Left forelimb (tissue), 1 donor: ENCODE measurements around the gene PSMC3IP.
A peak's percentile ranks its signal among the peaks of the same experiment; 100 is the strongest.

Experiments used
- DNase-seq: peaks from one replicate; pipeline ENCODE4 v3.0.0-alpha.2; 2018; ENCODE audit warnings: low spot score

The PSMC3IP gene

DNA sequence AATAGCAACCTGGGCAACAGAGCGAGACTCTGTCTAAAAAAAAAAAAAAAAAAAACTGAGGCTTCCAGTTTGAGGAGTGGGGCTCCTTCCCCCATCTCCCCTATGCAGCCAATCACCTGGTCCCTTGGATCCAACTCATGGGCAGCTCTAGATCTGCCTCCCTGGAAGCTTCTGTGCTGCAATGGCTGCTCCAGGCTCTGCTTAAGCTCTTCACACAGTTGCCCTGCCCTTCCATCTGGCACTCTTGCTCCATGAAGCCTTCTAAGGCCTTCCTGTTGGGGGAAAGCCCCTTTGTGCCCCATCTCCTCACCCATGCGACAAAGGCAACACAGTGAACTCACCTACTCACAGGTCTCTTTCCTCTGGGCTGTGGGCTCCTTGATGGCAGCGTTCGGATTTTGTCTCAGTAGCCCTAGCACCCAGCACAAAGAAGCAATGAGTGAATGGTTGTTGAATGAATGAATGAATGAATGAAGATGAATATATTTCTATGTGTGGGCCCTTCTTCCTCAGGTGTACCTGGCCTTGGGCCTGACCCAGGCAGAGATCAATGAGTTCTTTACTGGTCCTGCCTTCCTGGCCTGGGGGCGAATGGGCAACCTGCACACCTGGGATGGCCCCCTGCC, 39.6 kb downstream of the PSMC3IP start:
- DNase-seq = no peak

DNA sequence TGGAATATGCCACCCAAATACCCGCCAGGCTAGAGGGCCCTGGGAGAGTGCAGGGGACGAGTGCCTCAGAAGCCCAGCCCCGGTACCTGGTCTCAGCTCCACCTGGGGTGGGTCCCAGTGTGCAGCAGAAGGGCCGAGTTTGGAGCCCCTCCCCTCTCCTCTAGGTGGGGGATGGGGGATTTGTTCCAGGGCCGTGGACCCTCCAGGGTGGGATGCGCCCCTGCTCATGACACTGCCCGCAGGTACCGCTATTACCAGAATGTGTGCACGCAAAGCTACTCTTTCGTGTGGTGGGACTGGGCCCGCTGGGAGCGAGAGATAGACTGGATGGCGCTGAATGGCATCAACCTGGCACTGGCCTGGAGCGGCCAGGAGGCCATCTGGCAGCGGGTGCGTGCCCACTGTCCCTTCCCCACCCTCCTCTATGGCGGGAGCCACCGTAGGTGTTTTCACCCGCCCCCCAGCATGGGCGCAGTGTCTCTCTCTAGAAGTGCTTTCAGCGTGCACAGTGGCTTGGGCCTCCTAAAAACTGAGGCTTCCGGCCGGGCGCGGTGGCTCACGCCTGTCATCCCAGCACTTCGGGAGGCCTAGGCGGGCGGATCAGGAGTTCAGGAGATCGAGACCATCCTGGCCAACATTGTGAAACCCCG, 40.2 kb downstream of the PSMC3IP start:
- no peak for DNase-seq

DNA sequence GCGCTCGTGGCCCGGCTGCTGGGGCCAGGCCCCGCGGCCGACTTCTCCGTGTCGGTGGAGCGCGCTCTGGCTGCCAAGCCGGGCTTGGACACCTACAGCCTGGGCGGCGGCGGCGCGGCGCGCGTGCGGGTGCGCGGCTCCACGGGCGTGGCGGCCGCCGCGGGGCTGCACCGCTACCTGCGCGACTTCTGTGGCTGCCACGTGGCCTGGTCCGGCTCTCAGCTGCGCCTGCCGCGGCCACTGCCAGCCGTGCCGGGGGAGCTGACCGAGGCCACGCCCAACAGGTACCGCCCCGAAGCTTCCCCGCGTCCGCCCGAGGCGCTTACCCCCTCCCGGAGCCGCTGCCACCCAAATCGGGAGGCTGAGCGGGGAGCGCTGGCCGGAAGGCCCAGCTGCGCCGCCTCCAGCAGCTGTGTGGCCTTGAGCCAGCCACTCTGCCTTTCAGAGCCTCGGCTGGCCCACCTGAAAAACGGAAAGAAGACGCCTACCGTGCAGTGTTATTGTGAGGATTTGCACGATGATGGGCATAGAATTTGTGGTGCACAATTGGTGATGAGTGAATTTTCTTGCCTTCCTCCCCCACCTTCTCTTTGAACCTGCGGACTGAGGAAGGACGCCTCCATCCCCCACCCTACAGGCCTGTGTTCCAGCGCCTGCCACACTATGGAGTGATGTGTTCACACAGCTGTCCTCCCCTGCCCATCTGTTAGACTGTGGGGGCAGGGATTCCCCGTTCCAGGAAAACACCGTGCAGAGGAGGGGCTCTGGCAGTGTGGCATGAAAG, 41.0 kb downstream of the PSMC3IP start:
- DNase-seq = peak; percentile 87

DNA sequence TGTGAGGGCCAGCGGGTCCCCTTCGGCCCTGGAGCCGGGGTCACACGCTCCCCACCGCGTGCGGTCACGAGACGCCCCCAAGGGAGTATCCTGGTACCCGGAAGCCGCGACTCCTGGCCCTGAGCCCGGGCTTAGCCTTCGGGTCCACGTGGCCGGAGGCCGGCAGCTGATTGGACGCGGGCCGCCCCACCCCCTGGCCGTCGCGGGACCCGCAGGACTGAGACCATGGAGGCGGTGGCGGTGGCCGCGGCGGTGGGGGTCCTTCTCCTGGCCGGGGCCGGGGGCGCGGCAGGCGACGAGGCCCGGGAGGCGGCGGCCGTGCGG, 41.5 kb downstream of the PSMC3IP start, which contains the start of gene NAGLU:
NAGLU (plus strand) TSS at position 194 of the 324 bp plus-strand sequence; CDS start at position 226, 32 bp downstream.
- peak; percentile 97 for DNase-seq

DNA sequence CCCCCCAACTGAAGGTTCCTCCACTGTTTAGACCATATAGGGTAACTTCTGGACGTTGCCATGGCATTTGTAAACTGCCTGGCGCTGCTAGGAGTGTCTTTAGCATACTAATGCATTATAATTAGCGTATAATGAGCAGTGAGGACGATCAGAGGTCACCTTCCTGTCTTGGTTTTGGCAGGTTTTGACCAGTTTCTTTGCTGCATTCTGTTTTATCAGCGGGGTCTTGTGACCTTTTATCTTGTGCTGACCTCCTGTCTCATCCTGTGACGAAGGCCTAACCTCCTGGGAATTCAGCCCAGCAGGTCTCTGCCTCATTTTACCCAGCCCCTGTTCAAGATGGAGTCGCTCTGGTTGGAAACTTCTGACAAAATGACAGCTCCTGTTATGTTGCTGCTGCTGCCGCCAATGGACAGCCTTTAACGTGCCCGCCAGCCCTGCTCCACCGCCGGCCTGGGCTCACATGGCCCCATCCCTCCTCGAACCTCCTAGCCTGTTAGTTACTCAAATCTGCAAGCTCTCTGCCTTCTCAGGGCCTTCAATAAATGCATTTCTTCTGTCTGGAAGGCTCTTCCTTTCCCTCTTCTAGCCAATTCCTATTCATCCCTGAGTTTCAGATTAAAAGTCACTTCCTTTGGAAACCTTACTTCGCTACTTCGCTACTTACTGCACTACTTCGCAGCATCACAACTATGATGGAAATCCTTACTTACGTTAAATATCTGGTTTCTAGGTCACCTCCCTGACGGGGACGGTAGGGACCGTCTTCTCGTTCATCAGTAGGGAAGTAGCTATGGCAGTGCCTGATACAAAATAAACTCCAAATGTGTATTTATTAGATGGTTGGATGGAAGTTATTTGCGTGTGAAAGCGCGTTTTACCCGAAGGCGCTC, 42.1 kb downstream of the PSMC3IP start:
- DNase-seq = no peak

DNA sequence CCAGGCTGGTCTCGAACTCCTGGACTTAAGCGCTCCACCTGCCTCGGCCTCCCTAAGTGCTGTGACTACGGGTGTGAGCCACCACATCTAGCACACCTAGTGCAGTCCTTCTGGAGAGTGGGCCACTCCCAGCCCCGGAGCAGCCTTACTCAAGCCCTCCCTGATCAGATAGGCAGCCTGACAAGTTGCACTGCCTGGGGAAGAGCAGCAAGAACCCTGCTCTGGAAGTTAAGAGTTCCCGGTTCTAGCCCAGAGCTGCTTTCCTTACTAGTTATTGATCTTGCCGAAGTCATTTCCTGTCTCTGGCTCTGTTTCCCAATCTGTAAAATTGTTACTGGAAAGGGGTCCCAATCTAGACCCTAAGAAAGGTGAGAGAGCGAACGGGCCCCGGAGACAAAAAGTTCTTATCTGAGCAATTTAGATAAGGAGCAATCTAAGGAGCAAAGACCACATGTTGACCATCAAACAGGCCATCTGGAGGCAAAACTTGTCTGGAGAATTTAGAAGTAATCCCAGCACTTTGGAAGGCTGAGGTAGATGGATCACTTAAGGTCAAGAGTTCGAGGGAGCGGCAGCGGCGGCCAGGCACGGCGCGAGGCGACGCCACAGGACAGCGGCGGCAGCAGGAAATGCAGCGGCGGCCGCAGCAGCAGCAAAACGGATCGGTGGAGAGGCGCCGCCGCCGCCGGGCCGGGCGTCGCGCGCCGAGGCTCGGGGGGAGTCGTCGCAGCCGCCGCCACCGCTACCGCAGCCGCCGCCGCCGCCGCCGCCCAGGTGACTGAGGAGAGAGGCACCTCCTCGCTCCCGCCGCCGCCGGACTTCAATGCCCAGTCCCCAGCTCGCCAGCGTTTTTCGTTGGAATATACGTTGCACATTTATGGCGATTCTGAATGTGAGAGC, 45.8 kb downstream of the PSMC3IP start:
- no peak for DNase-seq

DNA sequence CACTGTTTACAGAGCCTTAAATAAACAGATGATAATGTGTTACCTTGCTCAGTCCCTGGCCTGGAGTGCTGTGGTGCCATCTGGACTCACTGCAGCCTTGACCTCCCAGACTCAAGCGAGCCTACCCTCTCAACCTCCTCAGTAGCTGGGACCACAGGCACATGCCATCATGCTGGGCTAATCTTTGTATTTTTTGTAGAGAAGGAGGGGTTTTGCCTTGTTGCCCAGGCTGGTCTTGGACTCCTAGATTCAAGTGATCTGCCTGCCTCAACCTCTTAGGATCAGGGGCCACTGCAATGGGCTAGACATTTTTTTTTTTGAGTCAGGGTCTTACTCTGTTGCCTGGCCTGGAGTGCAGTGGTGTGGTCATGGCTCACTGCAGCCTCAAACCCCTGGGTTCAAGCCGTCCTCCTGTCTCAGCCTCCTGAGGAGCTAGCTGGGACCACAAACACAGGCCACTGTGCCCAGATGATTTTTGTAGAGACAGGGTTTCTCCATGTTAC, 46.5 kb downstream of the PSMC3IP start:
- DNase-seq = no peak

DNA sequence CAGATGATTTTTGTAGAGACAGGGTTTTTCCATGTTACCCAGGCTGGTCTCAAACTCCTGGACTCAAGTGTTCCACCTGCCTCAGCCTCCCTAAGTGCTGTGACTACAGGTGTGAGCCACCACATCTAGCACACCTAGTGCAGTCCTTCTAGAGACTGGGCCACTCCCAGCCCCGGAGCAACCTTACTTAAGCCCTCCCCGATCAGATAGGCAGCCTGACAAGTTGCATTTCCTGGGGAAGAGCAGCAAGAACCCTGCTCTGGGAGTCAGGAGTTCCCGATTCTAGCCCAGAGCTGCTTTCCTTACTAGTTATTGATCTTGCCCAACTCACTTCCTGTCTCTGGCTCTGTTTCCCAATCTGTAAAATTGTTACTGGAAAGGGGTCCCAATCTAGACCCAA, 48.5 kb downstream of the PSMC3IP start:
- no peak for DNase-seq

DNA sequence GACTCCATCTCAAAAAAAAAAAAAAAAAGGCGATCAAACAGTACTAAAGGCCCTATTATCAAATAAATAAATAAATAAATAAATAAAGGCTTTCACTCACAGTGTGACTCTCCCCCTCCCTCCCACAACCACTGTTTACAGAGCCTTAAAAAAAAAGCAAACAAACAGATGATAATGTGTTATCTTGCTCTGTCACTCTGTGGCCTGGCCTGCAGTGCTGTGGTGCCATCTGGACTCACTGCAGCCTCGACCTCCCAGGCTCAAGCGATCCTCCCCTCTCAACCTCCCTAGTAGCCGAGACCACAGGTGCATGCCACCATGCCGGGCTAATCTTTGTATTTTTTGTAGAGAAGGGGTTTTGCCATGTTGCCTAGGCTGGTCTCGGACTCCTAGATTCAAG, 49.6 kb downstream of the PSMC3IP start:
- DNase-seq = no peak

DNA sequence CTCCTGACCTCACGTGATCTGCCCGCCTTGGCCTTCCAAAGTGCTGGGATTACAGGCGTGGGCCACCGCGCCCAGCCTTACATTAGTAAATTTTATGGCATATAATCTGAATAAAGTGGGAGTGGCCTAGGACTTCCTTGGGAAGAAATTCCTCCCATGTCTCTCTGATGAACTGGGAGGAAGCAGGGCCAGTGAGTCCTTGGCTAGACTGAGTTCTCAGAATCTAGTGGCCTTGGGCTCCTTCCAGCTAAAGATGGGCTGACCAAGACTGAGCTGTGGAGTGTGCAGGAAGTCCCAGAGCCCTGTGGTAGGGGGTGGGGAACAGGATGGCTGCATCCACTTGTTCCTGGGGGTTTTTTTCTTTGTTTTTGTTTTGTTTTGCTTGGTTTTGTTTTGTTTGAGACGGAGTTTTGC, 51.5 kb downstream of the PSMC3IP start:
- DNase-seq = no peak

DNA sequence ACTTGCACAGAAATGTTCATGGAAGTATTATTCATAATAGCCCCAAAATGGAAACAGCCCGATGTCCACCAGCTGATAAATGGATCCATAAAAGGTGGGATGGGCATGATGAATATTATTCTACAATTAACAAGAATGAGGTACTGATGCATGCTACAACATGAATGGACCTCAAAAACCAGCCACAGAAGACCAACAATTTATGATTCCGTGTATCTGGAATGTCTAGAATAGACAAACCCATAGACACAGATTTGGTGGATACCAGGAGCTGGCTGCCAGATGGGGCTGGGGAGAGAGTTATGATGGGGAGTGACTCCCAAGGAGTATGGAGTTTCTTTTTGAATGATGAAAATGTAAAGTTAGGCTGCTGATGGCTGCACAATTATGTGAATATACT, 52.3 kb downstream of the PSMC3IP start:
- DNase-seq = no peak

DNA sequence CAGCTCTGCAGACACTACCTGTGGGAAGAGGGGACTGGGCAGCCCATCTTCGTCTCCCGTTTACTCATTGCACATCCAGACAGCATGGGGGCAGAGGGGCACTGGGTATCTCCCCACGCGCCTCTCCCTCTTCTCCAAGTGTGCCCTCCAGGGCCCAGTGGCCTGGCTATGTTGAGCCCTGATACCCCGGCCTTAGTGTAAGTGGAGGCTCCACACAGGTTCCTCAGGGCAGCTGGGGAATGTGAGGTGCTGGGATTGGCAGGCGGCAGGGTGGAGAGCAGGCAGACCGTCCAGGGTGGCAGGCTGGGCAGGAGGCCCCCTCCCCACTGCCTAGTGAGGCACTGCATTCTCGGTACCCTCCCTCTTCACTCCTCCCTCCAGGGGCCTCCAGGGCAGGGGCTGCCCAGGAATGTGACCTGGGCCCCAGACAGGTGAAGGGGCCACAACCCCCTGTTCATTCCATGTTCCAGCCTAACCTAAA, 54.7 kb downstream of the PSMC3IP start:
- no peak for DNase-seq
